ENCODE measurements around the gene OR10Z1. TPM values are rescaled to one million over a fixed set of nuclear protein-coding genes. Genes with fewer than 3 reads are reported as not detected.

Gene OR10Z1
- not detected for total RNA-seq
- under 1 TPM; 0.03 to 0.08 TPM for polyA plus RNA-seq (ENCODE audit: insufficient read length in 2 of 2)
- long read RNA-seq, donor 1: 0 reads
- long read RNA-seq, donor 2: 0 reads
- long read RNA-seq, donor 3: 0 reads
- long read RNA-seq, donor 4: 0 reads

- Histone ChIP-seq H3K9me3 (ENCODE audit: control insufficient read depth, insufficient read depth, low read length) (no peaks in the 10 kb centered on the region), H3K36me3 (ENCODE audit: control insufficient read depth, insufficient read depth, low read length) (no peaks in the 10 kb centered on the region), H3K27me3 (ENCODE audit: control insufficient read depth, insufficient read depth, low read length) (no peaks in the 10 kb centered on the region), H3K27ac (ENCODE audit: low read depth, low read length) (no peak within 1 kb of the TSS), H3K4me3 (ENCODE audit: low read depth, low read length) (no peak within 1 kb of the TSS), H3K4me1 (ENCODE audit: control insufficient read depth, insufficient read depth, low read length) (no peaks in the 10 kb centered on the region)
- no CpG with 5 or more reads among the region's 1 CpG for WGBS (ENCODE audit: insufficient coverage)
- no peak for DNase-seq (ENCODE audit: low read depth in 4 of 6, low spot score in 6 of 6)
Observed at GRCh38 chr1:158604968-158605367, at the start of gene OR10Z1. Gene OR10Z1 (plus strand): TSS chr1:158605268. CDS start chr1:158606439, 1,171 bp downstream.

GRCh38 chr1:158559696-158560095 lies 45.4 kb upstream of the OR10Z1 start:
- WGBS (ENCODE audit: insufficient coverage): no CpG with 5 or more reads among the region's 1 CpG
- no peak for DNase-seq (ENCODE audit: low read depth in 4 of 6, low spot score in 6 of 6)
- Histone ChIP-seq H3K36me3 (ENCODE audit: control insufficient read depth, insufficient read depth, low read length) (no peaks in the 10 kb centered on the region), H3K4me1 (ENCODE audit: control insufficient read depth, insufficient read depth, low read length) (no peaks in the 10 kb centered on the region), H3K4me3 (ENCODE audit: low read depth, low read length) (no peak overlapping the region), H3K27me3 (ENCODE audit: control insufficient read depth, insufficient read depth, low read length) (no peaks in the 10 kb centered on the region), H3K9me3 (ENCODE audit: control insufficient read depth, insufficient read depth, low read length) (no peaks in the 10 kb centered on the region), H3K27ac (ENCODE audit: low read depth, low read length) (no peak overlapping the region)

GRCh38 chr1:158563853-158564252 lies 41.2 kb upstream of the OR10Z1 start:
- Histone ChIP-seq H3K27ac (ENCODE audit: low read depth, low read length) (no peak overlapping the region), H3K36me3 (ENCODE audit: control insufficient read depth, insufficient read depth, low read length) (no peaks in the 10 kb centered on the region), H3K4me1 (ENCODE audit: control insufficient read depth, insufficient read depth, low read length) (no peaks in the 10 kb centered on the region), H3K27me3 (ENCODE audit: control insufficient read depth, insufficient read depth, low read length) (no peaks in the 10 kb centered on the region), H3K4me3 (ENCODE audit: low read depth, low read length) (no peak overlapping the region), H3K9me3 (ENCODE audit: control insufficient read depth, insufficient read depth, low read length) (no peaks in the 10 kb centered on the region)
- WGBS (ENCODE audit: insufficient coverage): no CpG with 5 or more reads among the region's 2 CpGs
- DNase-seq (ENCODE audit: low read depth in 4 of 6, low spot score in 6 of 6): peak in 1 of 6 donors; percentile 20

GRCh38 chr1:158564608-158565007 lies 40.5 kb upstream of the OR10Z1 start:
- H3K9me3 ChIP-seq (ENCODE audit: control insufficient read depth, insufficient read depth, low read length): no peaks in the 10 kb centered on the region
- no peaks in the 10 kb centered on the region for H3K27me3 ChIP-seq (ENCODE audit: control insufficient read depth, insufficient read depth, low read length)
- no peak overlapping the region for H3K4me3 ChIP-seq (ENCODE audit: low read depth, low read length)
- 67% methylated on average over 1 of the region's 2 CpGs for WGBS (ENCODE audit: insufficient coverage)
- H3K36me3 ChIP-seq (ENCODE audit: control insufficient read depth, insufficient read depth, low read length): no peaks in the 10 kb centered on the region
- no peak for DNase-seq (ENCODE audit: low read depth in 4 of 6, low spot score in 6 of 6)
- no peaks in the 10 kb centered on the region for H3K4me1 ChIP-seq (ENCODE audit: control insufficient read depth, insufficient read depth, low read length)
- no peak overlapping the region for H3K27ac ChIP-seq (ENCODE audit: low read depth, low read length)

- WGBS (ENCODE audit: insufficient coverage): 80% methylated on average over 1 of the region's 3 CpGs
- H3K27me3 ChIP-seq (ENCODE audit: control insufficient read depth, insufficient read depth, low read length): no peaks in the 10 kb centered on the region
- H3K4me1 ChIP-seq (ENCODE audit: control insufficient read depth, insufficient read depth, low read length): no peaks in the 10 kb centered on the region
Observed at GRCh38 chr1:158570480-158570879, 34.6 kb upstream of the OR10Z1 start, which contains the start of gene OR6P1. Gene OR6P1 (minus strand): TSS chr1:158570580. CDS start chr1:158563604, 6,976 bp downstream.

GRCh38 chr1:158572226-158572625 lies 32.8 kb upstream of the OR10Z1 start:
- Histone ChIP-seq H3K4me1 (ENCODE audit: control insufficient read depth, insufficient read depth, low read length) (no peaks in the 10 kb centered on the region), H3K9me3 (ENCODE audit: control insufficient read depth, insufficient read depth, low read length) (no peaks in the 10 kb centered on the region), H3K27ac (ENCODE audit: low read depth, low read length) (no peak overlapping the region), H3K36me3 (ENCODE audit: control insufficient read depth, insufficient read depth, low read length) (no peaks in the 10 kb centered on the region), H3K4me3 (ENCODE audit: low read depth, low read length) (no peak overlapping the region), H3K27me3 (ENCODE audit: control insufficient read depth, insufficient read depth, low read length) (no peaks in the 10 kb centered on the region)
- peak in 1 of 6 donors; percentile 39 for DNase-seq (ENCODE audit: low read depth in 4 of 6, low spot score in 6 of 6)
- whole genome bisulfite sequencing (ENCODE audit: insufficient coverage): no CpG with 5 or more reads among the region's 1 CpG

More at GRCh38 chr1:158570480-158570879, 34.6 kb upstream of the OR10Z1 start, which contains the start of gene OR6P1:
- no peaks in the 10 kb centered on the region for H3K9me3 ChIP-seq (ENCODE audit: control insufficient read depth, insufficient read depth, low read length)
- H3K27ac ChIP-seq (ENCODE audit: low read depth, low read length): no peak within 1 kb of the TSS
- H3K36me3 ChIP-seq (ENCODE audit: control insufficient read depth, insufficient read depth, low read length): no peaks in the 10 kb centered on the region
- no peak within 1 kb of the TSS for H3K4me3 ChIP-seq (ENCODE audit: low read depth, low read length)
- no peak for DNase-seq (ENCODE audit: low read depth in 4 of 6, low spot score in 6 of 6)

- Histone ChIP-seq H3K36me3 (ENCODE audit: control insufficient read depth, insufficient read depth, low read length) (no peaks in the 10 kb centered on the region), H3K4me3 (ENCODE audit: low read depth, low read length) (no peak overlapping the region), H3K27me3 (ENCODE audit: control insufficient read depth, insufficient read depth, low read length) (no peaks in the 10 kb centered on the region), H3K9me3 (ENCODE audit: control insufficient read depth, insufficient read depth, low read length) (no peaks in the 10 kb centered on the region), H3K4me1 (ENCODE audit: control insufficient read depth, insufficient read depth, low read length) (no peaks in the 10 kb centered on the region), H3K27ac (ENCODE audit: low read depth, low read length) (no peak overlapping the region)
- WGBS (ENCODE audit: insufficient coverage): 100% methylated on average over 1 of the region's 3 CpGs
- peak in 1 of 6 donors; percentile 29 for DNase-seq (ENCODE audit: low read depth in 4 of 6, low spot score in 6 of 6)
Observed at GRCh38 chr1:158577561-158577960, 27.5 kb upstream of the OR10Z1 start.

GRCh38 chr1:158579733-158580132 lies 25.3 kb upstream of the OR10Z1 start, which contains the start of gene OR10X1:
Gene OR10X1 (minus strand): TSS chr1:158579899. CDS start chr1:158579899, 0 bp downstream.
- Histone ChIP-seq H3K36me3 (ENCODE audit: control insufficient read depth, insufficient read depth, low read length) (no peaks in the 10 kb centered on the region), H3K9me3 (ENCODE audit: control insufficient read depth, insufficient read depth, low read length) (no peaks in the 10 kb centered on the region), H3K4me1 (ENCODE audit: control insufficient read depth, insufficient read depth, low read length) (no peaks in the 10 kb centered on the region), H3K27me3 (ENCODE audit: control insufficient read depth, insufficient read depth, low read length) (no peaks in the 10 kb centered on the region), H3K4me3 (ENCODE audit: low read depth, low read length) (no peak within 1 kb of the TSS), H3K27ac (ENCODE audit: low read depth, low read length) (no peak within 1 kb of the TSS)
- WGBS (ENCODE audit: insufficient coverage): no CpG with 5 or more reads among the region's 1 CpG
- DNase-seq (ENCODE audit: low read depth in 4 of 6, low spot score in 6 of 6): no peak

GRCh38 chr1:158583962-158584361 lies 21.1 kb upstream of the OR10Z1 start:
- H3K9me3 ChIP-seq (ENCODE audit: control insufficient read depth, insufficient read depth, low read length): no peaks in the 10 kb centered on the region
- 60% methylated on average over 1 of the region's 4 CpGs for WGBS (ENCODE audit: insufficient coverage)
- no peak overlapping the region for H3K27ac ChIP-seq (ENCODE audit: low read depth, low read length)

GRCh38 chr1:158586942-158587341 lies 18.1 kb upstream of the OR10Z1 start:
- 83% methylated on average over 1 of the region's 1 CpG for WGBS (ENCODE audit: insufficient coverage)
- H3K4me1 ChIP-seq (ENCODE audit: control insufficient read depth, insufficient read depth, low read length): no peaks in the 10 kb centered on the region

More at GRCh38 chr1:158583962-158584361, 21.1 kb upstream of the OR10Z1 start:
- no peaks in the 10 kb centered on the region for H3K27me3 ChIP-seq (ENCODE audit: control insufficient read depth, insufficient read depth, low read length)
- no peak for DNase-seq (ENCODE audit: low read depth in 4 of 6, low spot score in 6 of 6)
- no peak overlapping the region for H3K4me3 ChIP-seq (ENCODE audit: low read depth, low read length)
- H3K4me1 ChIP-seq (ENCODE audit: control insufficient read depth, insufficient read depth, low read length): no peaks in the 10 kb centered on the region
- H3K36me3 ChIP-seq (ENCODE audit: control insufficient read depth, insufficient read depth, low read length): no peaks in the 10 kb centered on the region

More at GRCh38 chr1:158586942-158587341, 18.1 kb upstream of the OR10Z1 start:
- DNase-seq (ENCODE audit: low read depth in 4 of 6, low spot score in 6 of 6): no peak
- Histone ChIP-seq H3K27me3 (ENCODE audit: control insufficient read depth, insufficient read depth, low read length) (no peaks in the 10 kb centered on the region), H3K4me3 (ENCODE audit: low read depth, low read length) (no peak overlapping the region), H3K36me3 (ENCODE audit: control insufficient read depth, insufficient read depth, low read length) (no peaks in the 10 kb centered on the region), H3K9me3 (ENCODE audit: control insufficient read depth, insufficient read depth, low read length) (no peaks in the 10 kb centered on the region), H3K27ac (ENCODE audit: low read depth, low read length) (no peak overlapping the region)
